HEK293 (cell line): ENCODE measurements around the gene ALDH4A1.

Source experiments
- PRDM1 ChIP-seq: fragments of 450-650 bp; formaldehyde crosslinking; IDR thresholded peaks from 2 replicates; pipeline ENCODE4; 2016; ENCODE audit warnings: missing biosample characterization, missing genetic modification characterization
- ZNF280C ChIP-seq: fragments of 450-650 bp; formaldehyde crosslinking; IDR thresholded peaks from 2 replicates; pipeline ENCODE4 v1.5.1; 2016; ENCODE audit warnings: missing biosample characterization, missing genetic modification characterization

GRCh38 chr1:18858070-18858688 lies 44.2 kb downstream of the ALDH4A1 start:
- no peak for TF ChIP-seq PRDM1
- no peak for TF ChIP-seq ZNF280C (tag by site-specific recombination)
